HG02870 (cell line): ENCODE measurements around the gene SPNS3.

Experiments
- ATAC-seq: cut with Tn5 transposase; IDR thresholded peaks from one replicate; pipeline ENCODE4 v1.9.1; 2021; ENCODE audit warnings: mild to moderate bottlenecking, moderate library complexity; ENCODE audit not compliant: unreplicated experiment

The SPNS3 gene, protein sequence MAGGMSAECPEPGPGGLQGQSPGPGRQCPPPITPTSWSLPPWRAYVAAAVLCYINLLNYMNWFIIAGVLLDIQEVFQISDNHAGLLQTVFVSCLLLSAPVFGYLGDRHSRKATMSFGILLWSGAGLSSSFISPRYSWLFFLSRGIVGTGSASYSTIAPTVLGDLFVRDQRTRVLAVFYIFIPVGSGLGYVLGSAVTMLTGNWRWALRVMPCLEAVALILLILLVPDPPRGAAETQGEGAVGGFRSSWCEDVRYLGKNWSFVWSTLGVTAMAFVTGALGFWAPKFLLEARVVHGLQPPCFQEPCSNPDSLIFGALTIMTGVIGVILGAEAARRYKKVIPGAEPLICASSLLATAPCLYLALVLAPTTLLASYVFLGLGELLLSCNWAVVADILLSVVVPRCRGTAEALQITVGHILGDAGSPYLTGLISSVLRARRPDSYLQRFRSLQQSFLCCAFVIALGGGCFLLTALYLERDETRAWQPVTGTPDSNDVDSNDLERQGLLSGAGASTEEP

DNA sequence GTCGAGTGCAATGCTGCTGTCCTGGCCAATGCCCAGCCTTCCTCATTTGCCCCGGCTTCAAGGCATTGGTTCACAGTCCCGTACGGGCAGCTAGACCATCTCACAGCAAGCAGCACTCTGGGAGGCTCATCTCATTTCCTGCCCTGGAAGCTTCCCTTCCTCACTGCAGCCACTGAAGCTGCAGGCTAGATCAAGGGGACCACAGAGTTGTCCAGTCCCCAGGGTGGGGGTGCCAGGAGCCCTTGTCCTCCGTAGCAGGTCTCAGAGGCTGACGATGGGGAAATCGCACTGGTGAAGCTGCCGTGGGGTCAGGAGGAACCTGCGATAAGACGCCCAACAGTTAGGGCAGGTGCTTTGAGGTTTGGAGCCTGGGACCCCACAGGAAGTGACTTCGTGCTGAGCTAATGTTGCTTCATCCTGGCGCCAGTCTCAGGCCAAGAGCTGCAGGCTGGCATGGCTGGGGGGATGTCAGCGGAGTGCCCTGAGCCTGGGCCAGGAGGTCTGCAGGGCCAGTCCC, at the start of gene SPNS3:
Gene SPNS3 (plus strand): TSS at position 426 of the 517 bp plus-strand sequence. CDS start 28 bp downstream, at position 454.
- ATAC-seq, result no peak

DNA sequence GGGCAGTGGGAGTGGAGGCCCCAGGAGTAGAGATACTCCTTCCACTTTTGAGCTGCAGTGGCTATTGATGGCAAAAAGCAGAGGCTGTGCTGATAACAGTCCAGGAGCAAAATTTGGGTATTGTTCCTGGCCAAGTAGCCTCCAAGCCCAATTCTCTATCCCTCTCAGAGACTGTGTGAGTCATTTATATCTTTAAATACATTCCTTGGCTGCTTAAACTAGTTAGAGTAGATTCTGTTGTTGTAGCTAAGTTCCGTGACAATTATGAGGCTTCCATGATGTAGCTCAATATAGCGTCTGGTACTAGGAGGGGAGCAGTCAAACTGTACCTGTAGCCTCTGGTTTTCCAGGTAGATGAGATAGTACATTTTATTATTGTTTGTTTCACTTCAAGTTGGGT, 47.3 kb upstream of the SPNS3 start:
- ATAC-seq, result no peak

DNA sequence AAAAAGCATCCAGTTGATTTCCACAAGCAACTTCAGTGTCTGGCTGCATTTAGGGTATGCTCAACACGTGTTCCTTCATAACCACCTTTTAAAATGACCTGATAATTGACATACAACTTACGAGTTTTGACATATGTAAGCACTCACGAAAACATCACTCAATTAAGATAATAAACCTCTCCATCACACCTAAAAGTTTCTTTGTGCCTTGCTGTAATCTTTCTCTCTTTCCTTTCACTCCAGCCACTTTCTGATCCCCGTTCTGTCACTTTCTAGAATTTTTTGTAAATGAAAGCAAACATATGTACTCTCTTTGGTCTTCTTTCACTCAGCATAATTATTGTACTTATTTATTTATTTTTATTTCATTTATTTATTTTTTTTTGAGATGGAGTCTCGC, 46.6 kb upstream of the SPNS3 start:
- ATAC-seq, result no peak

DNA sequence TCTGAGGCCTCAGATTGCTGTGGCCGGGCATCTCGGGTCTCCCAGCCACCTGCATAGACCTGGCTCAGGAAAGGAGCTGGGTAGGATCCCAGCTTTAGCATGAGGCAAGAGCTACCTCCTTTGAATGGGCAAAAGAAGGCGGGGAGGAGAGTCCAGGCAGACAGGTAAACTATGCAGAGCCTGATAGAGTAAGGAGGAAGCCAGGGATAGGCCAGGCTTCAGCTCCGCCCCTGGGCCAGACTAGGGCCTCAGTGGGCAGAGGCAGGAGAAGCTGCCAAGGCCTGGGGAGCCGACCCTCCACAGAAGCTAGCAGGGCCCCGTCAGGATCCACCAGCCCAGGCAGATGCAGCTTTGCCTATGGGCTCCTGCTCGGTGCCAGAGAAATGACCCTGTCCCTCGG, 44.7 kb upstream of the SPNS3 start:
- ATAC-seq, result no peak

DNA sequence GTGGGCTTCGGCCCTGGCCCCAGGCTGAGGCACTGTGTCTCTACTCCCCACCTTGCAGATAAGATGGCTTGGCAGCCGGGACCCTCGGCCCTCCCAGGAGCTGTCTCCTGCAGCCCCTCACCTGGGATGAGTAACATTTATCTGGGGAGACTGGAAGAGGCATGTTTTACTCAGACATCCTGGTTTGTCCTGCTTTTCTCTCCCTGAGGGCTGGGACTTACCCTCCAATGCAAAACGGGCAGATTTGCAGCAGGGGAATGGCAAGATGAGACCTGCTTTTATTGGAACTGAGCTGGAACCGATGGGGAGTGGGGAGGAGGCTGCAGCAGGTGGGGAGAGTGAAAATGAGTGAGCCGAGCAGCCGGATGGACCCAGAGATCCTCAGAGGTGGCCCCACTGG, 39.9 kb upstream of the SPNS3 start:
- ATAC-seq, result no peak

DNA sequence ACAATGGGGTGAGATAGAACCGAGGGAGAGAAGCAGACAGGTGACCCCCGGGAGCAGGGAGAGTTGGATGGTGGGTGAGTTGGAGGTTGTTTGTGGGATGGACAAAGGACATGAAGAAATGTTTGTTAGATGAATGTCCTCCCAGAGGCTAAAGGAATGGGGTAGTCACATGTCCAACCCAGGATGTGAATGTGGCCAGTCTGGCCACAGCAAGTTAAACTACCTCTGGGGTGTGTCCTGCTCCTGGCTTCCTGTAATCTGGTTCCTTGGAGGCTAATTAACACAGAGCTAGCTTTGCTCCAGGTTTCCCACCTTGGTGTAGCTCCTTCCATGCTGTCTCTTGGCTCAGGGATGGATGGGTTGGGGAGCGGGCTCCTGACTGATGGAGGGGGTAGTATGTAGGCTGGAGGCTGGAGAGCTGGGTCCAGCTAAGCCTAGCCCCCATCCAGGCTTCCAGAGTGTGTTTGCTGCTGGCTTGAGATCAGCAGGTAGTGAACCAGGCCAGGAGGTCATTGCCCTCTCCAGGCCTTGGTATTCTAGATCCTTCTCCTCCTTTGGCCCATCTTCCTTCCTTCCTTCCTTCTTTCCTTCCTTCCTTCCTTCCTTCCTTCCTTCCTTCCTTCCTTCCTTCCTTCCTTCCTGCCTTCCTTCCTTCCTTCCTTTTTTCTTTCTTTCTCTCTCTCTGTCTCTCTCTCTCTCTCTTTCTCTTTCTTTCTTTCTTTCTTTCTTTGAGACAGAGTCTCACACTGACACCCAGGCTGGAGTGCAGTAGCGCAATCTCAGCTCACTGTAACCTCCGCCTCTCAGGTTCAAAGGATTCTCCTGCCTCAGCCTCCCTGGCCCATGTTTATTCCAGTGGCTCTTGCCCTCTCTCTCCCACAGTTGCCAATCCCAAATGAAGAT, 39.3 kb upstream of the SPNS3 start:
- no peak for ATAC-seq

DNA sequence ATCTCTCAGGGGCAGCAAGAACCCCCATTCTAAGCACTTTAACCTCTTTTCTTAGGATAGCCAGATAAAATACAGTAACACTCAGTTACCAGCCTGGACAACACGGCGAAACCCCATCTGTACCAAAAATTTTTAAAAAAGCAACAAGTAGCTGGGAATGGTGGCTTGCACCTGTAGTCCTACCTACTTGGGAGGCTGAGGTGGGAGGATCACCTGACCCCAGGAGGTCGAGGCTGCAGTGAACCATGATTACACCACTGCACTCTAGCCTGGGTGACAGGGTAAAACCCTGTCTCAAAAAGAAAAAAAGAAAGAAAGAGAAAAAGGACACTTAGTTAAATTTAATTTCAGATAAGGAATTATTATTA, 38.6 kb upstream of the SPNS3 start:
- ATAC-seq, result no peak

DNA sequence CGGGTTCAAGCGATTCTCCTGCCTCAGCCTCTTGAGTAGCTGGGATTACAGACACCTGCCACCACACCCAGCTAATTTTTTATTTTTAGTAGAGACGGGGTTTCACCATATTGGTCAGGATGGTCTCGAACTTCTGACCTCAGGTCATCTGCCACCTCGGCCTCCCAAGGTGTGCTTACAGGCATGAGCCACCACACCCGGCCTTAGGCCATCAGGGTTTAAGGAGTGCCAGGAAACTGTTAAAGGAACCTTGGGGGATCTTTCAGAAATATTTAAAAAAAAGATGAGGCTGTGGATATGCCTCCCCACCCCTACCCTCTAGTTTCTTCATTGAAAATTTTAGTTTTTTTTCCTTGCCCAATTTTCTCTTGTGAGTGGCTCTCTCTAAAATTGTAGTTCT, 35.9 kb upstream of the SPNS3 start:
- no peak for ATAC-seq

DNA sequence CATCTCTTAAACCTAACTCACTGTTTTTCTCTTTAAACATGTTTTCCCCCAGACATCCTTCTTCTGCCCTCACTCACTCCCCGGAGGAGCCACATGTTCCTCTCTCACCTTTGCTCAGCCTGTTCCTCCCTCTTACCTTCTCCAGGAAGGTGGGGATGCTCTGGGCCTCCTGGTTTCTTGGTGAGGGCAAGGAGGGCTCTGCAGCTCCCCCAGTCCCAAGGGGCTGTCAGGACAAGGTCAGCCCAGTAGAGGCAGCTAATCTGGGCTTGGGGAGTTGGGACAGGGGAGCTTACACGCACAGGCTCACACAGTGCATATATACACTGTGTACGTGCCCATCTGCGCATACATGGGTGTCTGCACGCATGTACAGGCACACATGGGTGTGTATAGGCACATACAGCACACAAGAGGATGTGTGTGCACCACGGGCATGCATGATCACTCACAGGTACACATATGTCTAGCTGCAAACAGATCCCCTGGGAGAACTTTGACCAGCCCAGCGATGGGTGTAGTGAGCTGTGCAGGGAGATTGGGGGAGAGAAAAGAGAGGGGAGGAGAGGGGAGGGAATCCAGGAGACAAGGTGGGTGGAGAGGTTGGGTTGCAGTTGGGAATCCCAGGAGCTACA, 28.6 kb upstream of the SPNS3 start:
- ATAC-seq, result no peak

DNA sequence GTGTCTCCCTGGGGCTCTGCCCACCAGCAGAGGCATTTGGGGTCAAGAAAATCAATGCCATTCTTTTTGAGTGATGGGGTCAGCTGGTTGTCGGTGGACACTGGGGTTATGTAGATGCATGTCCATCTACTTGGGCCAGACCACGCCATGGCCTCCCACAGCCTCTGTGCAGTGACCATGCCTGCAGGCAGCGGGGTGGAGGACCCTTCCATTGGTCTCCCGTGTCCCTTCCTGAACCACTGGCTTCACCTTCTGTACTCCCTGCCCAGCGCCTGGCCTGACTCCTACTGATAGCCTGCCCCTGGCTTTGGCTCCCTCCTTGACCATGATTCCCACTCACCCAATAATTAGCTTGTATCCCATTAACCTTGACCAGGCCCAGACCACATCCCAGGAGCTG, 28.0 kb upstream of the SPNS3 start:
- ATAC-seq, result no peak

DNA sequence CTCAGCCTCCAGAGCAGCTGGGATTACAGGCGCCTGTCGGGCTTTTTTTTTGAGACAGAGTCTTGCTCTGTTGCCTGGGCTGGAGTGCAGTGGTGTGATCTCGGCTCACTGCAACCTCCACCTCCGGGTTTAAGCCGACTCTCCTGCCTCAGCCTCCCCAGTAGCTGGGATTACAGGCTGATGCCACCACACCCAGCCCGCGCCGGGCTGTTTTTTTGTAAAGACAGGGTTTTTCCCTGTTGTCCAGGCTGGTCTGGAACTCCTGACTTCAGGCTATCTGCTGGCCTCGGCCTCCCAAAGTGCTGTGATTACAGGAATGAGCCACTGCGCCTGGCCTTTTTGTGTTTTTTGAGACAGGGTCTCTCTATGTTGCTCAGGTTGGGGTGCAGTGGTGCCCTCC, 27.4 kb upstream of the SPNS3 start:
- ATAC-seq, result no peak

DNA sequence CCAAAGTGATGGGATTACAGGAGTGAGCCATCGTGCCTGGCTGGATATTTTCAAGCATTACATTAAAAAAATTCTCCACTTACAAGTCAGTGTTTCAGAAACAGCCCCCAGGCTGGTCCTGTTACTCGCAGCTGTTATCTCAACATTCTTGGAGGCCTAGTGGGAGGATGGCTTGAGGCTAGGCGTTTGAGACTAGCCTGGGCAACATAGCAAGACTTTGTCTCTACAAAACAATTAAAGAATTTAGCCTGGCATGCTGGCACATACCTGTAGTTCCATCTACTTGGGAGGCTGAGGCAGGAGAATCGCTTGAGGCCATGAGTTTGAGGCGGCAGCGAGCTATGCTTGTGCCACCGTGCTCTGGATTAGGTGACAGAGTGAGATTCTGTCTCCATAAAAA, 26.5 kb upstream of the SPNS3 start:
- ATAC-seq, result no peak

DNA sequence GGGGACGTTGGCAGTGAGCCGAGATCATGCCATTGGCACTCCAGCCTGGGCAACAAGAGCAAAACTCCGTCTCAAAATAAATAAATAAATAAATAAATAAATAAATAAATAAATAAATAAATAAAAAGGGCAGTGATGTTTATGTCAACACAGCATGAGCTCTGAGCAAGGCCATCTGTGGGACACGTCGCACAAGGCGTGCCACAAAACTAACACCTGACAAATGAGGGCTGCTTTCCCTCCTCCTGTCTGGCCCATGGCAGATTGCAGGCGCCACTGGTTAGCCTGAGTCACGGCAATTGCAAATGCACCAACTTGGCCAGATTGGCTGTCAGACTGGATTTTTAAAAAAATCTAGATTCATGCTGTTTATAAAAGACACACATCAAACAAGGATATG, 25.9 kb upstream of the SPNS3 start:
- no peak for ATAC-seq

DNA sequence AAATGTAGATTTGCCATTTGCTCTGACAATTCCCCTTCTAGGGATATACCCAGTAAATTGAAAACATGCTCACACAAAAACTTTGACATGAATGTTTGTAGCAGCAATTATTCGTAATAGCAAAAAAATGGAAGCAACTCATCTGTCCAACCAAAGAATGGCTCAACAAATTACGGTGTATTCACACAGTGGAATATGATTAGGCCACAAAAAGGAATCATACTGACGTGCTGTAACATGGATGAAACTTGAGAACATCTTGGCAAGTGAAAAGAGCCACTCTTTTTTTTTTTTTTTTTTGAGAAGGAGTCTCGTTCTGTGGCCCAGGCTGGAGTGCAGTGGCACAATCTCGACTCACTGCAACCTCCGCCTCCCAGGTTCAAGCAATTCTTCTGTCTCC, 24.1 kb upstream of the SPNS3 start:
- no peak for ATAC-seq

DNA sequence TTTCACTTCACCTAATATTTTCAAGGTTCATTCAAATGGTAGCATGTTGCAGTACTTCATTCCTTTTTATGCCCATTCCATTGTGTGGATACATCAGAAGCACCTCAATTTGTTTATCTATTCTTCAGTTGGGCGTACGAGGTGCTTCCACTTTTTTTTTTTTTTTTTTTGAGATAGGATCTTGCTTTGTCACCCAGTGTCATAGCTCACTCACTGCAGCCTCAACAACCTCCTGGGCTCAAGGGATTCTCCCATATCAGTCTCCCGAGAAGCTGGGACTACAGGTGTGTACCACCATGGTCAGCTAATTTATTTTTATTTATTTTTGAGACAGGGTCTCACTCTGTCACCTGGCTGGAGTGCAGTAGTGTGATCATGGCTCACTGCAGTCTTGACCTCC, 22.5 kb upstream of the SPNS3 start:
- no peak for ATAC-seq

DNA sequence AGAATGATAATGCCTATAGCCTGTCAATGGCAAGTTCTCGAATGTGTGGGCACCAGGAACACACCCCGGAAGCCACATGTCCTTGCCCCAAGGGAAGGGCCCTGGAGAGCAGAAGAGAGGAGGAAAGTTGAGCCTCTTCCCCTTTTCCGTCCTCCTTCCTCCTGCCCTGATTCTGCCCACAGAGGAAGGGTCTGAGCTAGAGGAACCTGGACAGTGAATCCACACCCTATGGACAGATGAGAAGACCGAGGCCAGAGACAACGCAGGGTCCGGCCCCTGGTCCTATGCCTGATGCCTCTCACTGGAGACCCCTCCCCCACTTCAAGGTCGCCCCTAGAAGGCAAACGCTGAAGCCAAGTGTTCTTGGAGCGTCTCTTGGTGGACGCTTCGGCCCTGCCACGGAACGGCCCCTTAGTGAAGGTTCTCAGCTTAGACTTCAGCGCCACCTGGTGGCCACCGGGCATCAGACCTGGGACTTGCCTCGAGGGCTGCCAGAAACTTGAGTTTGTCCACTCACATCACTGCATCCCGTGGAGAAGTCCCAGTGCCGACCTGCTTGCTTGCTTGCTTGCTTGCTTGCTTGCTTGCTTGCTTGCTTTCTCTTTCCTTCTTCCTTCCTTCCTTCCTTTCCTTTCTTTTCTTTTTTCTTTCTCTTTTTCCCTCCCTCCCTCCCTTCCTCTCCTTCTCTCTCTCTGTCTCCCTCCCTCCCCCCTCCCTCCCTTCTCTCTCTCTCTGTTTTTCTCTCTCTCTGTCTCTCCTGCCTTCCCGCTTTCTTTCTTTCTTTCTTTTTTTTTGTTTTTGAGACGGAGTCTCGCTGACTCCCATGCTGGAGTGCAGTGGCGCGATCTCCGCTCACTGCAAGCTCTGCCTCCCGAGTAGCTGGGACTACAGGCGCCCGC, 20.6 kb upstream of the SPNS3 start:
- no peak for ATAC-seq

DNA sequence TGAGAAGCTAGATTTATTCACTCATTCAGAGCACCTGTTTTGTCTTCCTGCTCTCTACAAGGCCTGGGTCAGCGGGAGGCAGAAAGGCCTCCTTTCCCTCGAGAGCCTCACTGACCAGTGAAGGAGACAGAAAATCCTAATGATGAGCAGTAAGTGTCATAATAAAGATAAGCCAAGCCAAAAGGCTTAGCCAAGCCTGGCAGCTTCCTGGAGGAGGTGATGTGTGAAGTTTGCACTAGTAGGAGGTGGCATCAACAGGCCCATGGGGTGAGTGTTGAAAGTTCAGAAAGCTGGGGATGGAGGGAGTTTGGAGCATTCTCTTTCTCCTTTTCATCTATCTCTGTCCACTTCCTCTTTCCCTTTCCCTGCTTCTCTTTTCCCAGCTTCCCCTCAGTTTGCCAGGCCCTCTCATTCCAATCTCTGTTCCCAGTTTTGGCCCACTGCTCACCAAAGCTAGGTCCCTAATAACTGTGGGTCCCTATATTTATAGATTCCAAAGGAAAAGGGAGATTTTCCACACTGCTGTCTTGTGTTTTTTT, 16.5 kb upstream of the SPNS3 start:
- ATAC-seq, result no peak

DNA sequence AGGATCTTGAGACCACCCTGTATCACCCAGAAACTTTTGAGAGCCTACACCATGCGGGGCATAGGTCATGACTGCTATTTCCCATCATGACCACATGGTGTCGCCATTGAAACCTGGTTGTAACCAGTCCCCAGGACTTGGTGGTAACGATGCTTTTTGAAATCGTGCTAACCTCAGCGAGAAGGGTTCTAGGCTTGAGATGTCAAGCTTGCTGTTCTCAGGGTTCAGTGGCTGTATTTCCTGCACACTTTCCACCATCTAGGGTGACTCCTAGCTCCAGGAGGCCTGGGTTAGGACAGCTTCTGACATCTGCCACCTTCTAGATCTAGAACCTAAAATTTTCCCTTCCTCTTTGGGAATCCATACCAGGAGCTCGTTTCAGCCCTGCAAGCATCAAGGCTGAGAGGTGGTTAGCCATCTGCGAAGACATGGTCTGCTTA, 13.0 kb upstream of the SPNS3 start:
- ATAC-seq, result no peak

DNA sequence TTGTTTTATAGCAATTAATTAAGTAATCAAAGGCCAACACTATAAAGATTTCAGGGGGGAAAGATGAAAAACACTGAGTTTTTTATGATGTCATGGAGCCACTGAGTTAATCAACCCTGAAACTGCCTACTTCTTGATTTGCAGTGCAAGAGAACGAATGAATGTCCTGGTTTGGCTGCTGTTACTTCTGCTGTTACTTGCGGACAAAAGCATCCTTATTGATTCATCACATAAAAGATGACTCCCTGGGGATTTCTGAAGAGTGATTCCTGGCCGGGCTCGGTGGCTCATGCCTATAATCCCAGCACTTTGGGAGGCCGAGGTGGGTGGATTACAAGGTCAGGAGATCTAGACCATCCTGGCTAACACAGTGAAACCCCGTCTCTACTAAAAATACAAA, 10.9 kb upstream of the SPNS3 start:
- no peak for ATAC-seq

DNA sequence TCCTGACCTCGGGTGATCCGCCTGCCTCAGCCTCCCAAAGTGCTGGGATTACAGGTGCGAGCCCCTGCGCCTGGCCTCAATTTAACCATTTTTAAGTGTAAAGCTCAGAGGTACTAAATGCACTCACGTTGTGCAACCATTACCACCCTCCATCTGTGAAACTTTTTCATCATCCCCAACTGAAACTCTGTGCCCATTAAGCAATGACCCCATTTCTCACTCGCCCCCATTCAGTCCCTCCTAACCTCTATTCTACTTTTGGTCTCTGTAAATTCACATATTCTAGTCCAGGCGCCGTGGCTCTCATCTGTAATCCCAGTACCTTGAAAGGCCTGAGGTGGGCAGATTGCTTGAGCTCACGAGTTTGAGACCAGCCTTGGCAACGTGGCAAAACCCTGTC, 8.3 kb upstream of the SPNS3 start:
- no peak for ATAC-seq
